GM04503 (cell line): ENCODE results near the gene COG4.
A peak's percentile ranks its signal among the peaks of the same experiment; 100 is the strongest.

Experiments
- DNase-seq: peaks from one replicate; pipeline ENCODE4 v3.0.0-alpha.2; 2012; ENCODE audit warnings: low read depth

COG4 gene

DNA sequence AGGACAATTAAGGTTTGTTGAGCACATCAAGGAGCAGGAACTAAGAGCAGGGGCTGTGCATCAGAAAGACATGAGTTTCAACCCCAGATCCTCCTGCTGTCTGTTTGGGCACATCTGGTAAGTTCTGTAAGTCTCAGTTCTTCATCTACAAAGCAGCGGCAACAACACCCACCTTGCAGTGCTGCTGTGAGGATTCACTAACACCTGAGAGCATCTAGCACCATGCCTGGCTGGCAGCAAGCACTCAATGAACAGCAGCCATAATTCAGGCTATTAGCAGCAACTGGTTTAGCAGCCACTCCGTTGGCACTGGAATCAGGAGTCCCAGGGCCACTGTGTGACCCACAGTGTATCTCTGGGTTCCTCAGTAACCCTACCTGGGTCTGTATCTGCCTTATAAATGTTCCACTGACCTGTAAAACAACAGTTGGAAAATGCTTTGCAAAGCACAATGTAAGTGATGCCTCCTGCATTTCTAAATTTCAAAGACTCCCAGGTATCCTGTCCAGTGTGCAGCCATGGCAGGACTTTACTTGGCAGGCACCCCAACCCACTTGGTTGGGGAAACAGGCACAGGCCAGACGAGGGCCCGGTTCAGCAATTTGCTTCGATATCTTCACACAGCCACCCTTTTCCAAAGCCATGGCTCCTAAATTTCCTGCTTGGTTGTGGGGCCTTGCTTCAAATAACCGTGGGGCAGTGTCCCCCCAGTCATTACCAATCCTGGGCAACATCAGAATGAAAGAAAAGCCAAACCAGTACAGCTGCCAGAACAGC, 88.7 kb downstream of the COG4 start:
- no peak for DNase-seq

DNA sequence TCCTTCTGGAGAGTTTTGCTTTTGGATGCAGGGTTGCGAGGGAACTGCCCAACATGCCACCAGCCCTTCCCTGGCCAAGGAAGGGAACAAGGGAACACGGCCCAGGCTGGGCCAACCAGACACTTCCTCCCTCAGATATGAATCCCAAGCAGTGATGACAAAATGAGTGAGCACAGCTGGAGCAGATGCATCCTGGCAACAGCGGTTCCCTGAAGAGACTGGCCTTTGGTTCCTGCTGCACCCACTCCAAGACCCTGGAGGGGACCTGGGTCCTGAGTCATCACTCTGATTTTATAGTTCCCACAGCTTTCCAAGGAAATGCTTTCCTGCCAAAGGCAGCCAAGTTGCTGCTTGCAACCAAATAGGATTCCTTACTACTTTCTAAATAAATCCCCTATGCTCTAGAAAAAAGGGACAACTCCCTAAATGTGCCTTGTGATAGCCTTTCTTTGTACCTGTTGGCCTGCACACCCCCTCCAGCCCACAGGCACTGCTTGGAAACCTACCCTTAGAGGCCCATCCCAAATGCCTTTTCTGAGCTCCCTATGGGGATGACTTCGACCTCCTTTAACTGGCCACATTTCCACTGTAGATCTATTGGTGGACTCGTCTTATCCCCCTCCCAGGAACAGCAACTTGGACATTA, 89.8 kb downstream of the COG4 start:
- peak; percentile 60 for DNase-seq

- no peak for DNase-seq
These were observed 90.5 kb downstream of the COG4 start for GRCh38 chr16:70432723-70433457.

DNA sequence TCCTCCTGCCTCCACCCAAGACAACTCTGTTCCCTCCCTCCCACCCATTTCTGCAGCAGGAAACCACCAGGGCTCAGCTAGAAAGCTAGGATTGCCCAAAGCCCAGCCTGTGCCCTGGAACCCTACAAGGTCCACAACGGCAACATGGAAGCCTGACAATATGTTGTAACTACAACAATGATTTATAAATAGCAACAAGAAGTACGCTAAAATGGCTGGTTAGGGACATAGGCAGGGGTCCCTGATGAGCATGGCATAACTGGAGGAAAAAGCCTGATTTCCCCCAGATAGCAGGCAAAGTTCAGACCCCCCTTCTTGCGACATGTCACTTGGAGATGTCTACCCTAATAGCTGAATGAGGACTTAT, 91.0 kb downstream of the COG4 start:
- no peak for DNase-seq

- no peak for DNase-seq
These were observed 92.5 kb downstream of the COG4 start for GRCh38 chr16:70430667-70431536.
